Heart right ventricle (tissue), 16 donors: ENCODE measurements around the gene MIGA2. TPM values are rescaled to one million over a fixed set of nuclear protein-coding genes. Genes with fewer than 3 reads are reported as not detected.
A peak's percentile ranks its signal among the peaks of the same experiment; 100 is the strongest.

Experiments
- ATAC-seq, 8 donors: fragments of 200-7000 bp; cut with Tn5 transposase; one replicate each; pipeline ENCODE4 v1.9.1; 2020; ENCODE audit warnings: mild to moderate bottlenecking in 8 of 8, moderate library complexity in 8 of 8, moderate number of reproducible peaks in 1 of 8
- DNase-seq, 2 donors: peaks; one replicate each; pipeline ENCODE4 v3.0.0-alpha.2; 2020
- H3K27ac ChIP-seq, 10 donors: fragments of 200-600 bp; sonication (generic) in 2 of 10; one replicate each; pipeline versions ENCODE4 v1.5.0 to v1.8.0; 2020 to 2022; ENCODE audit warnings: mild to moderate bottlenecking in 3 of 10
- H3K27me3 ChIP-seq, 7 donors: fragments of 200-600 bp; one replicate each; pipeline ENCODE4 v1.8.0; 2021 to 2022; ENCODE audit warnings: mild to moderate bottlenecking in 2 of 7
- H3K36me3 ChIP-seq, 9 donors: fragments of 200-600 bp; sonication (generic) in 1 of 9; one replicate each; pipeline versions ENCODE4 v1.5.0 to v1.8.0; 2020 to 2022; ENCODE audit warnings: mild to moderate bottlenecking in 2 of 9
- H3K4me1 ChIP-seq, 9 donors: fragments of 200-600 bp; sonication (generic) in 1 of 9; one replicate each; pipeline versions ENCODE4 v1.5.0 to v1.8.0; 2020 to 2022; ENCODE audit warnings: mild to moderate bottlenecking in 4 of 9
- H3K4me3 ChIP-seq, 10 donors: fragments of 200-600 bp; sonication (generic) in 2 of 10; one replicate each; pipeline versions ENCODE4 v1.5.0 to v1.8.0; 2020 to 2022; ENCODE audit warnings: mild to moderate bottlenecking in 7 of 10, moderate library complexity in 2 of 10
- H3K9me3 ChIP-seq, 11 donors: fragments of 200-600 bp in 10 of 11; sonication (generic) in 2 of 11; one replicate each; pipeline versions ENCODE4 v1.5.0 to v1.8.0; 2013 to 2022; ENCODE audit warnings: mild to moderate bottlenecking in 2 of 11, control low read depth in 1 of 11, moderate library complexity in 1 of 11
- CTCF ChIP-seq, 9 donors: fragments of 200-600 bp; sonication (generic) in 2 of 9; IDR thresholded peaks; one replicate each; pipeline versions ENCODE4 v1.5.0 to v1.8.0; 2021 to 2022; ENCODE audit warnings: antibody characterized with exemption in 9 of 9, mild to moderate bottlenecking in 5 of 9, moderate library complexity in 1 of 9
- WGBS, 2 donors: extraction: QIAGEN DNeasy Blood & Tissue Kit; methylation state at CpG; one replicate each; pipeline ENCODE4 v1.1.7; 2013; ENCODE audit warnings: inconsistent platforms in 1 of 2; 5-methylcytosine and 5-hydroxymethylcytosine counted together
- intact Hi-C, 10 donors: fragments of 100-400 bp; cut with DNase I; formaldehyde crosslinking; loops; one replicate each; pipeline versions ENCODE4 v1.11.1 to v1.14.2; 2022
- polyA plus RNA-seq, 2 donors: library from polyadenylated mRNA; stranded (reverse); fragments of 200-250 nt; gene quantifications; one replicate each; pipeline ENCODE4 v1.2.3, GENCODE V29; 2013
- total RNA-seq, 10 donors: library from RNA; stranded (reverse); fragmentation: NEBNext Ultra II Directional in 3 of 10; extraction: Animal tissue kit (Norgen Biotek cat#: 25700) in 3 of 10; gene quantifications; one replicate each; pipeline versions ENCODE4 v1.2.1 to v1.2.4, GENCODE V29; 2021 to 2023
- donor health status: Arrhythmogenic right ventricular cardiomyopathy.
- donor health status: ischemic (EF 13 %, LVEDD 7.1; RV severe dilation, severe dysfunction).
- donor health status: healthy with polysubstance abuse.
- donor health status: DM: no; HTN: yes; CAD: no.
- donor health status: DM: no; HTN: no; CAD: no.
- donor health status: ischemic (EF 25% LVEDD 6.9; RV normal size, moderate dysfunction).
- donor health status: ischemic (EF 25% LVEDD 5.7; RV mildly dilated, moderate dysfunction).
- donor health status: healthy.
- donor health status: DM: yes; HTN: yes; CAD: no.
- donor health status: Ischemic cardiomyopathy.
- donor health status: ischemic (EF 35%, LVEDD 5.7; RV mildly dilated, moderate dysfunction).
- donor health status: nonischemic (EF 11% LVEDD 7.7; RV severe dilation, severe dysfunction).
- donor health status: DM: yes; HTN: yes; CAD: no.
- donor health status: PGD.
- donor health status: ischemic (EF 29% LVEDD 5.4; RV normal size, mild dysfunction).
- donor health status: nonischemic (EF 23%, LVEDD 6.1; RV moderate dilation, normal function).

The MIGA2 gene
- total and polyA plus RNA-seq, 12 donors: 30.4 to 46.0 (median 35.9) TPM

- no peak overlapping the region for H3K4me3 ChIP-seq
- no peak overlapping the region for H3K27ac ChIP-seq
- peaks cover 0 to 53% (median 30%) of the 10 kb centered on the region in 9 donors for H3K36me3 ChIP-seq
- no peaks in the 10 kb centered on the region for H3K9me3 ChIP-seq
- WGBS, 2 donors: 85 to 87% methylated on average over 12 of the region's 12 CpGs
- intact Hi-C loops: no loop called here
- DNase-seq: no peak
- no peak for TF ChIP-seq CTCF (IDR thresholded peaks at IDR 0.05)
- peaks cover 8 to 34% (median 23%) of the 10 kb centered on the region in 9 donors for H3K4me1 ChIP-seq
- H3K27me3 ChIP-seq: no peaks in the 10 kb centered on the region
- no peak for ATAC-seq
Observed at GRCh38 chr9:129040113-129040643, 3.8 kb downstream of the MIGA2 start.

GRCh38 chr9:129042016-129042415, 5.6 kb downstream of the MIGA2 start:
- DNase-seq (no peak), ATAC-seq (no peak)
- intact Hi-C loops: no loop called here
- H3K4me3 ChIP-seq: no peak overlapping the region
- H3K9me3 ChIP-seq: no peaks in the 10 kb centered on the region
- H3K4me1 ChIP-seq: peaks cover 8 to 29% (median 19%) of the 10 kb centered on the region in 9 donors
- no peak overlapping the region for H3K27ac ChIP-seq
- TF ChIP-seq CTCF (IDR thresholded peaks at IDR 0.05): no peak
- 89 to 94% methylated on average over 16 of the region's 16 CpGs for WGBS, 2 donors
- peaks cover 0 to 72% (median 32%) of the 10 kb centered on the region in 9 donors for H3K36me3 ChIP-seq
- no peaks in the 10 kb centered on the region for H3K27me3 ChIP-seq

GRCh38 chr9:129052592-129052991, 16.2 kb downstream of the MIGA2 start:
- DNase-seq (peak; percentile 70 to 84), ATAC-seq (peak; percentile 29 to 93 (median 80))
- no peak for TF ChIP-seq CTCF (IDR thresholded peaks at IDR 0.05)
- Histone ChIP-seq H3K4me3 (no peak overlapping the region), H3K9me3 (no peaks in the 10 kb centered on the region), H3K27me3 (no peaks in the 10 kb centered on the region), H3K36me3 (peaks cover 0 to 100% (median 42%) of the 10 kb centered on the region in 9 donors), H3K4me1 (peaks cover 0 to 3% (median 0%) of the 10 kb centered on the region in 9 donors), H3K27ac (peak overlapping the region in 2 of 10 donors; percentile 27 to 52)
- 52 to 69% methylated on average over 8 of the region's 8 CpGs for WGBS, 2 donors
- intact Hi-C loops: no loop called here

GRCh38 chr9:129053020-129053419, 16.6 kb downstream of the MIGA2 start:
- Histone ChIP-seq H3K4me1 (peaks cover 0 to 3% (median 0%) of the 10 kb centered on the region in 9 donors), H3K4me3 (no peak overlapping the region), H3K27me3 (no peaks in the 10 kb centered on the region), H3K36me3 (peaks cover 0 to 100% (median 41%) of the 10 kb centered on the region in 9 donors), H3K9me3 (no peaks in the 10 kb centered on the region), H3K27ac (peak overlapping the region in 2 of 10 donors; percentile 27 to 52)
- intact Hi-C loops: no loop called here
- no peak for DNase-seq
- WGBS, 2 donors: 93 to 95% methylated on average over 6 of the region's 6 CpGs
- no peak for TF ChIP-seq CTCF (IDR thresholded peaks at IDR 0.05)
- peak in 2 of 8 donors; percentile 29 to 33 for ATAC-seq
